KBM-7 (cell line): Measurements from ENCODE around the gene DIP2B.
"Not testable (repeated sequence)": the region's sequence is repeated elsewhere in the genome, so short reads cannot be mapped to it uniquely, and the experiment has no call there.

ENCODE experiments used
- DNase-seq: peaks from one replicate; pipeline ENCODE4 v3.0.0-alpha.2; 2015
- in situ Hi-C: fragments of 300-500 bp; cut with MboI; formaldehyde crosslinking; loops from 2 replicates; pipeline ENCODE4 v1.14.3; 2020; ENCODE audit warnings: low sequenced_read_pairs, low pct_unique_long_range_greater_than_20kb, mixed read lengths

Gene DIP2B

DNA sequence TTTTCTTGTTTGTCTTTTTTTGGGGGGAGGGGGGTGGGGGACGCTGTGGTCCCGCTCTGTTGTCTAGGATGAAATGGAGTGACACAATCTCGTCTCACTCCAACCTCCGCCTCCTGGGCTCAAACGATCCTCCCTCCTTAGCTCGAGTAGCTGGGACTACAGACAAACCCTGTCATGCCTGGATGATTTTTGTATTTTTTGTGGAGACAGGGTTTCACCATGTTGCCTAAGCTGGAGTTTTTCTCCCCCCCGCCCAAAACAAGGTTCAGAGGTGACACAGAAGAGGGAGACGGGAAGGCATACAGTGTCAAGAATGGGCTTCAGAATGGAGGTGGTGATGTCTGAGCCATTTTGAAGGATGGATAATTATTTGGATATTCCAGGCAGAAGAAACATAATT lies 142.2 kb downstream of the DIP2B start:
- in situ Hi-C loops: no loop called here
- DNase-seq: no peak

DNA sequence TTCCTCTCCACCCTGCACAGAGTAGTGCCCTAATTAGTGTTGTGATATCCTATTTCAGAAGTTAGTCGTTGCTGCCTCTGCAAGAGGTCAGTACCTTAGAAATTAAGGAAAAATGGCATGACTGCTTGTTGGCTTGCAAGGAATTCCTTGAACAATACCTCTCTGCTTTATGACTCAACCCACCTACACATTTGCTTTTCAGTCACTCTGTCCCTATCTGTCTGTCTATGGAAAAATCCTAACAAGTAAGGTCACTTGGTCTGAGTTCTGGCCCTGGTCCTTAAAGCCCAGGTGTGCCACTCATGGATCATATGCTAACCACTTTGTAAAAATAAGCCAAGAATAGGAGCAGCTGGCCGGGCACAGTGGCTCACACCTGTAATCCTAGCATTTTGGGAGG lies 142.7 kb downstream of the DIP2B start:
- DNase-seq: no peak
- in situ Hi-C loops: no loop called here

DNA sequence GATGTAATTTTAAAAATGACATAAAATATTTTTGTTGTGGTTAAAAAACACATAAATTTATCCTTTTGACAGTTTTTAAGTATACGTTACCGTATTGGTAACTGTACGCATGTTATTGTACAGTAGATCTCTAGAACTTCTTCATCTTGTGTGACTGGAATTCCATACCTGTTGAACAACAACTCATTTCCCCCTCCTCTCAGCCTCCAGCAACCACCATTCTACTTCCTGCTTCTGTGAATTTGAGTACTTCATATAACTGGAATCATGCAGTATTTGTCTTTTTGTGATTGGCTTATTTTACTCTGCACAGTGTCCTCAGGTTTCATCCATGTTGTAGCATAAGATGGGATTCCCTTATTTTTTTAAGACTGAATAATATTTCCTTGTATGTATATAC lies 145.5 kb downstream of the DIP2B start:
- no peak for DNase-seq
- in situ Hi-C loops: no loop called here

DNA sequence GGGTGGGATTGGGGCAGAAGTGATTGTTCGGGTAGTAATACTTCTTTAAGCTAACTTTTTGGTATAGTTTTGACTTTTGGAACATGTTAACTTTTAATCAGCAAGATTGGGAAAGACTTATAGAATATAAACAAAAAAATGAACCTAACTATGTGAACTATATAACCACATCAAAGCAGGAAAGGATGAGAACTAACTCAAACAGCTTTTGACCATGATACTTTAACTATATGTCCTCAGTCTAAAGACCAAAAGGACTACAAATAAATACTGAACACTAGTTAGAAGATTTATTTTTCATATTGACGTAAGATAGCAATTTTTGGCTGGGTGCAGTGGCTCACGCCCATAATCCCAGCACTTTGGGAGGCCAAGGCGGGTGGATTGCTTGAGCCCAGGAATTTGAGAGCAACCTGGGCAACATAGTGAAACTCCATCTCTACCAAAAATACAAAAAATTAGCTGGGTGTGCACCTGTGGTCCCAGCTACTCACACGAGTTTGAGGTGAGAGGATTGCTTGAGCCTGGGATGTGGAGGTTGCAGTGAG lies 150.7 kb downstream of the DIP2B start:
- in situ Hi-C loops: no loop called here

DNA sequence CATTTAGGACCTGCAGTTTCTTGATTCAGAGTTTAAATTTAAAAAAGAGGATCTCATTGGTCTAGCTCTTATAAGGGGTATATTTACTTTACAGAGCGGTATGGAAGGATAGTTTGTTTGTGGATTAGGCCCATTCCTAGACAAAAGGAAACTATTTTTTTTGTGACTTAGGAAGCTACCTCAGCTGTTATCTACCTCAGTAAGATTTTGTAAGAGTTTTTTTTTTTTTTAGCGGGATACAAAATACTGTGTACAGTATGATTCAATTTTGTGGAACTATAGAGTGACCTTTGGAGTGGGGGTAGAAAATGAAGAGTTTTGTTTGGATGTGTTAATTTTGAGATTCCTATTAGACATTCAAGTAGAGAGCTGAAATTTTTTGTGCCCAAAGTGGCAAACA lies 154.5 kb downstream of the DIP2B start:
- DNase-seq: no peak
- in situ Hi-C loops: no loop called here

More for the DNA sequence above, 150.7 kb downstream of the DIP2B start:
- DNase-seq: no peak

DNA sequence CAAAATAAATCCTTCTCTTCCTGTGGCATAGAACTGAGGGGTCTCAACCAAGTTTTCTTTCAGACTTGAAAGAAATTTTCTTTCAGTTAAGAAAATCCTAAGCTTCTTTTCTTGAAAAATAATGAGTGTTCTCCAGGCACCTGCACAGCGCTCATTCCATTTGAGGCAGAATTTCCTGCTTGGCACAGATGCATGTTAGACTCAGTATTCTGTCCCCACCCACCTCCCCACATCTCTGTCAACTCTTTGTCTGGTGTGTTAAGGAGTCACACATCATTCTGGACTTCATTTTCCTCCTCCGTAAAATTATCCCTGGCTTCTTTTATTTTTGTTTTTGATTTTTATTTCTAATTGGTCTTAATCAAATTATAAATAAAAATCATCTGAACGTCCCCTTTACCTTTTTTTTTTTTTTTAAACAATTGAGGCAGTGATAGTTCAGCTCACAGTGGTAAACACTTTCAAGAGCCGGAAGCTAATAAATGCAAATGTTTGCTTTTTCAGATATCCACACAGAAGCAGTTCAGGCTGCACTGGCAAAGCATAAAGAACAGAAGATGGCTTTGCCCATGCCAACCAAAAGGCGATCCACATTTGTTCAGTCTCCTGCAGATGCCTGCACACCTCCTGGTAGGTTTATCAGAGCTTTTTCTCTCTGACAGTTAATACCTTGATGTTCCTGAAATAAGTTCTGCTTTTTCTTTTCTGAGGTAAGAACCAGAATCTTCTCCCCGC lies 155.1 kb downstream of the DIP2B start:
- in situ Hi-C loops: no loop called here
- DNase-seq: no peak

DNA sequence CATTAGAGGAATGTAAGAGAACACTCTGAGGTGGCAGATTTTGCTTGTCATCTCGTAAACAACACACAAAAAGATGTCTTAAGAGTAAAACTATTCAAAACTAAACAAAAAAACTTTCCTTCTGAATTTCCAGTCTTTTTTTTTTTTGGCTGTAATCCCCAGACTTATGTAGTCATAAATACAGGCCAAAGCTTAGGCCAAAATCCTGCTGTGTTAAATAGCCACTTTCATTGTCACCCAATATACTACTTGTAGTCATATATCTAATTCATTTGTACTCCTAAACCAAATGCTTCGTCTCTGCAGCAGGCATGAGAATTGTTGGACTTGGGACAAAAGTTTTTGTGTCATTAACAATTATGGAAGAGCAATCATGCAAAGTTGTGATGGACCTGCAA lies 155.6 kb downstream of the DIP2B start:
- DNase-seq: no peak
- in situ Hi-C loops: no loop called here

DNA sequence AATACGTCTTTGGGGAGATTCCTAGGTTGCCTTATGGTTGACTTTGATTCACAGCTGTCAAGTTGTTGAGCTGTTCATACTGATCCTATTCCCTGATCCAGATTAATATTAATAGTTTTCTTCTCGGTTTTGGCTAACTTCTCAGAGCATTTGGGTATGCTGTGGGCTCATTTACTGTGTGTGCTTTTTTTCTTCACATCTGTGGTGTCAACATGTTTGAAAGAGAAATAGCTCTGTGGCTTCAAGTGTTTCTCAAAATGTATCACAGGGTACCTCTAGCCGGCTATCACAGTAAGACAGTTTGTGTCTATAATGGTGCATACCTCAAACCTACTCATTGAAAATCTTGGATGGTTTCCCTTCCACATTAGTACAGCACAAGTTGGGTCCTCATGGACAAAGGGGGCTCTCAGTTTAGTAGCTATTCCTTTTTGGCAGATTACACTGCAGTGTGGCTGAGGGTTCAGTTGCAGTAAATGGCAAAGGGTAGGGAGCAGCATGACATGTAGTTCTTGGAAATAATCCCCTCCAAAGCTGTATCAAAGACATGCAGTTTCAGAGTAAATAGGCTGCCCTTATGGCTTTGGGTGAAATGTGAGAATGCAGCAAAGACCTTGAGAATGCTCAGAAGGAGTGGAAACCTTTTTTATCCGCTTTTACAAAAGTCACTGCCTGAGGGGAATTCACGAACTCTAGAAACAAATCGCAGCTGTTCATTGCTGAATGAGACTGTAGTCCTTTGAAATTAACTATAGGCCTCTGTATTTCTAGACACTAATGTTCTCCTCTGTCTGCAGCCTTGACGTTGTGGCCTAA lies 156.7 kb downstream of the DIP2B start:
- DNase-seq: no peak
- in situ Hi-C loops: no loop called here

DNA sequence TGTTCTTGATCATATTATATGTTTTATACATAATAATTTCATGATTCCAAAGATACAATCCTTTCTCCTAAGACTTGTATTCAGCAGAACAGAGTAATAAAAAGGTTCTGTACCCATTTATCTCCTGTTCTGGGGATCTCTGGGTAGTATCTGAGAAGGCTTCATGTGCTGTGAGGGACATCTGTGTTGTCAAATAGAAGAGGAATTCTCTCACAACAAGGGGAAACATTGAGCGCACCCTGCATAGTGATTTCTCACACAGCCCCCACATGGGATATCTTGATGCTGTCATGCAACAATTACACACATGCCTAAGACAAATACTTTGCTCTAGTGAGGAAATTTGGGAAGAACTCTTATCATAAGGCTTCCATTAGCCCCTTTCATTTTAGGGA lies 157.3 kb downstream of the DIP2B start:
- in situ Hi-C loops: no loop called here
- no peak for DNase-seq

DNA sequence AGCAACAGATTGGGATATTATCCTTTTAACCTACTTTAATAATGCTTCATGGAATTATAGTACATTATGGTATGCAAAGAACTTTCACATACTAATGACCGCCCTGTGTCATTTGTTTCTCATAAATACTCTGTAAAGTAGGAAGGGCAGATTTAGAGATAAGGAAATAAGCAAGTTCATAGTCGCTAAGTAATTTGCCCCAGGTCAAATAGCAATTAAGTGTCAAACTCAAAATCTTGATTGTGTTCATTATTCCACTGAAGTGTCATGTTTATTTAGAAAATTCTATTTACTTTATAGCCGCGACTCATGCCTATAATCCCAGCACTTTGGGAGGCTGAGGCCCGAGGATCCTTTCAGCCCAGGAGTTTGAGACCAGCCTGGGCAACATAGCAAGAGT lies 160.4 kb downstream of the DIP2B start:
- in situ Hi-C loops: no loop called here
- no peak for DNase-seq

DNA sequence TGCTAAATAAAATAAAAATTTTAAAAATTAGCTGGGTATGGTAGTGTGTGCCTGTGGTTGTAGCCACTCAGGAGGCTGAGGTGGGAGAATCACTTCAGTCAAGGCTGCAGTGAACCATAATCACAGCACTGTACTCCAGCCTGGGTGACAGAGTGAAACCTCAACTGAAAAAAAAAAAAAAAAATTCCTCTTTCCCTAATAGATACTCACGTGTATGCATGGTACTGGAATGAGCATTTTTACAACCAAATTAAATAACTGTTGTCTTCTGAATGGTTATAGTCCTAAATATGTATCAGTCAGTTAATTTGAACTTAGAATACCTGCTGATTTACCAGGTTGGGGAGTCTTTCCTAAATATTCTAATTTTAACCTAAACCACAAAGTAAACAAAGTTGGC lies 160.8 kb downstream of the DIP2B start:
- no peak for DNase-seq
- in situ Hi-C loops: no loop called here

DNA sequence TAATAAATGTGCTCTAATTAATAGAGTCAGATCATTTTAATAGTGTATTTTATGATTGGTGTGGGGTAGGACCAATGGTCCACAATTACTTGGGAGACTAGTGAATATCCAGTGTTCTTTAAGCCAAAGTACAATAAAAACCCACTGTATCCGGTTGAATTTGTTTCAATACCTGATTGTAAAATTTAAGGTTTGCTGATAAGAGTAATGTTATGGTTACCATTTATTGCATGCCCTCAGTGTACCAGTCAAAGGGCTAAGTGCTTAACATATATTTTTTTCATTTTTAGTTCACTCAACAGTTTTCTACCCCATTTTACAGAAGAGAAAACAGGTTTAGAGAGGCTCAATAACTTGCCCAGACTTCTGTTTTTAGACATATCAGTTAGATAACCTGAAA lies 161.2 kb downstream of the DIP2B start:
- in situ Hi-C loops: no loop called here

DNA sequence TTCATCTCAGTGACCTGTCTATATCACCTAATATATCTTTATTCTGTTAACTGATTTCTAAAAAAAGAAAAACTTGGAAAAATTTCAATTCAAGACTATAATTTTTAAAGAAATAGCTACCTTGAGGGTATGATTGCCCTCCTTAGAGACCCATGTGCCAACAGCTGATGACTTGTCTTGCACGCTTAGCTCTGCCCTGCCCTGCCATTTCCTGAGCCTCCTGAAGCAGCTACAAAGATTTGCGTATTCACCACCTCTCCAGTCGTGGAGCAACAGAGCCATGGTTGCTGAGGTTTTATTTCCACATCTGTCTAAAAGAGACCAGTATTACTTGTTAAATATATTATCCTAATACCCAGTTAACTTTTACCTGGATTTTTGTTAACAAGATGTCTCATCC lies 167.4 kb downstream of the DIP2B start:
- in situ Hi-C loops: no loop called here
- DNase-seq: no peak

More for the DNA sequence above, 161.2 kb downstream of the DIP2B start:
- DNase-seq: no peak

DNA sequence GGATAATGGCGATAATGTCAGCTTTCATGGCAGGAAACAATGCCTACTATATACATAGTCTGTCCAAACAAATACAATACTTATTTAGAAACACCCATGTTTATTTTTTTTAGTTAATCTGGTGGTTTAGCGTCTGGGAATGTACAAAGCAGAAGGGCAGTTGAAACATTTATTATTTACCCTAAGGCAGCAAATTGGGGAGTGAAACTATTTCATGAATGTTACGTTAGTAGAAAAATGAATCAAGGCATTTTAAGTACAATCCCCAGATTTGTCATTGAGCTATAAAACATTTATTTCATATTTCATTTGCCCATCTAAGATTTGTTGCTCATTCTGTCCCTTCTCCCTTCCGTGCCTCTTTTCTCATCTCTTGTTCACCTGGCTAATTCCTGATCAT lies 172.0 kb downstream of the DIP2B start:
- in situ Hi-C loops: no loop called here
- DNase-seq: no peak

DNA sequence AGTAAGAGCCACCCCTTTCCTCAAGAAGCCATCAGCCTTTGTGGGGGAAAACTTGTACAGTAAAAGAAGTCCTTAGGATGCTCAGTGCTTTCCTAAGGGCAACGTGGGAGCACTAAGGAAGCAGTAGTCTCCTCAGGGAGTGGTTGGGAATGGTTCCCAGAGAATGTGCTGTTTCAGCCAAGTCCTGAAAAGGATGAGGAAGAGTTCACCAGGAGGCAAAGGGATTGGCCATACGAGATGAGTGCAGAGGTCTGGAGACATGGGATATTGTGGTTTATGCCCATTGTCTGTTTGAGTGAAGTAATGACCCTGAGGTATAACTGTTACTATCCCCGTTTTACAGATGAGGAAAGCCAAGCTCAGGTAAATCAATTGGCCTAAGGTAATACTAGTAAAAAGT lies 173.1 kb downstream of the DIP2B start:
- DNase-seq: no peak
- in situ Hi-C loops: no loop called here

DNA sequence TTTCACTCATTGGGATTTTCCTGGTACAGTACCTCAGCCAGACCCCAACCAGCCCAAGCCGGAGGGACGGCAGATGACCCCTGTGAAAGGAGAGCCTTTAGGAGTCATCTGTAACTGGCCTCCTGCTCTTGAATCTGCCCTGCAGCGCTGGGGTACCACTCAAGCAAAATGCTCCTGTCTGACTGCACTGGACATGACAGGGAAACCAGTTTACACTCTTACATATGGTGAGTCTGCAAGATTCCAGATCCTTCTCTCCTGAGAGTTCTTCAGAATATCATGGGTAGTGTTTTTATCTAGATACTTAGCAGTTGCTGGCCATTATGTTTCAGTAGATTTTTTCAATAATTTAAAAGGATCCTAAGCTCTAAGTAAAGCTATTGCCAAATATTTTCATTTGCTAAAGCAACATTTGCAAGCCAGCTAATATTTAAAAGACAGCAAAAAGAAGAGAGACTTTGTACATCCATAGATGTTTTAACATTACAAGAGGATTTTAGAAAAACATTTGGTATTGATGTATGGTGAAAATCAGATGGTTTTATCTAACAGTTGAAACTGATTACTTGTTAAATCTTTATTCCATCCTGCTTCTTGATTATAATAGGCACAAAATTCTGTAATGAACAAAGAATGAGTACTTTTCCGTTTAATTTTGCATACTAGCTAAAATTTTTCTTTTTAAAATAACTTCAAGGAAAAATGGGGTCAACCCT lies 174.0 kb downstream of the DIP2B start:
- in situ Hi-C loops: no loop called here
- no peak for DNase-seq

DNA sequence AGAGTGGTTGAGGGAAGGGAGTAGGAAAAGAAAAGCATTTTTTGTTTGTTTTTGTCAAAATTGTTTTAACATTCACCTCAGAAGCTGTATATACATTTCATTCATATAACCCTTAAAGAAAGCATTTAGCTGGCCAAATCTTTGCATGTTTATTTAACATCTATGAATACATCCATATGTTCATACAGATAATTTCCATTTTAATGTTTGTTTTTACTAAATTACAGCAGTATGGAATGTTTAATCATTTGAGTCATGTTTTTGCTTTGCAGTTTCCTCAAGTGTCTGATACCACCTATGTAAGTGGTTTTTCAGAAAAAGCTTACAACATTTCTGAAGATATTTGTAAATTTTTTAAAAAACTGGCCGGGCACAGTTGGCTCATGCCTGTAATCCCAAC lies 174.8 kb downstream of the DIP2B start:
- in situ Hi-C loops: no loop called here
- DNase-seq: no peak

DNA sequence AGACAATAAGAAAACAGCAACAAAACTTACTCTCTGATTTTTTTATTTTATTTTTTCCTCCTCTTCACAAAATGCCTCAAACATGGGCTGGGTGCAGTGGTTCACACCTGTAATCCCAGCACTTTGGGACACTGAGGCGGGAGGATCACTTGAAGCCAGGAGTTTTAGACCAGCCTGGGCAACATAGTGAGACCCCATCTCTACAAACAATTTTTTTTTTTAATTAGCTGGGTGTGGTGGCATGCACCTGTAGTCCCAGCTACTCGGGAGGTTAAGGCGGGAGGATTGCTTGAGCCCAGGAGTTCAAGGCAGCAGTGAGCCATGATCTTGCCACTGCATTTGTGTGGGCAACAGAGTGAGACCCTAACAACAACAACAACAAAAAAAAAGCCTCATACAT lies 176.3 kb downstream of the DIP2B start:
- in situ Hi-C loops: not testable (repeated sequence)

DNA sequence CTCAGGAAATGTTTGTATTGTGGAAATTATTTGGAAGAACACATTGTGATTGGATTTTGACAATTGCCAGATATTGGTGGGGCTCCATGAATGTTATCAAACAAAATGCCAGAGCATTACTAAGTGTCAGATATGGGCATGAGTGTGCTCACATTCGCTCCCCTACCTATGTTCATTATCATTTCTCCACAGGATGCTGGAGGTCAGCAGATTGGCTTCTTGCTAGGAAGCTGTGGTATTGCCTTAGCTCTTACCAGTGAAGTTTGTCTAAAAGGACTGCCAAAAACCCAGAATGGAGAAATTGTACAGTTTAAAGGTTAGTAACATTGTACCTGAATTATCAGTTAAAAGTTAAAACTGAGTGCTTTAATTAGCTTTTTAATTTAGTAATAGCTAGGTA lies 180.9 kb downstream of the DIP2B start:
- DNase-seq: no peak

More for the DNA sequence above, 176.3 kb downstream of the DIP2B start:
- DNase-seq: not testable (repeated sequence)

DNA sequence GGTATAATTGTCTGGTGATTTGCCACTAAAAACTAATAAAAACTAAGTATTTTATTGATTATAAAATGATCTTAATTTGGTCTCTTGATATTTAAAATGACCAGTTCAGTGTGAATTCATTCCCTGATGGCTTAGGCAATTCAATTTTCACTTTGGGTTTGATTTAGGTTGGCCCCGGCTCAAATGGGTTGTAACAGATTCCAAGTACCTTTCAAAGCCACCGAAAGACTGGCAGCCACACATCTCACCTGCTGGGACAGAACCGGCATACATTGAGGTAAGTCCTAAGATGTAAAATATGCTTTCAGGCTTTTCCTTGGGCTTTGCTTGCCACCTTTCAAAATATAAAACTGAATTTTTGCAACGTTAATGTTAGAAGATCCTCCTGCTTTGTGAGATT lies 181.6 kb downstream of the DIP2B start:
- DNase-seq: no peak
- in situ Hi-C loops: no loop called here

More for the DNA sequence above, 180.9 kb downstream of the DIP2B start:
- in situ Hi-C loops: no loop called here
